IPS-18a (cell line): ENCODE data around the gene CCDC171.
"Not testable (repeated sequence)": the region's sequence is repeated elsewhere in the genome, so short reads cannot be mapped to it uniquely, and the experiment has no call there.

Experiments
- H3K27ac ChIP-seq: one replicate; pipeline ENCODE4 v1.5.1; 2013; ENCODE audit warnings: low read length
- H3K27me3 ChIP-seq: one replicate; pipeline ENCODE4 v1.6.1; 2013; ENCODE audit warnings: mild to moderate bottlenecking, low read length; ENCODE audit not compliant: control insufficient read depth, insufficient read depth
- H3K36me3 ChIP-seq: one replicate; pipeline ENCODE4 v1.6.1; 2013; ENCODE audit warnings: low read depth, low read length; ENCODE audit not compliant: control insufficient read depth
- H3K4me1 ChIP-seq: one replicate; pipeline ENCODE4 v1.6.1; 2013; ENCODE audit warnings: low read depth, low read length; ENCODE audit not compliant: control insufficient read depth
- H3K4me3 ChIP-seq: one replicate; pipeline ENCODE4 v1.5.1; 2013; ENCODE audit warnings: low read length
- H3K9ac ChIP-seq: one replicate; pipeline ENCODE4 v1.6.1; 2013; ENCODE audit warnings: mild to moderate bottlenecking, low read length, moderate library complexity
- H3K9me3 ChIP-seq: one replicate; pipeline ENCODE4 v1.6.1; 2013; ENCODE audit warnings: low read depth, low read length; ENCODE audit not compliant: control insufficient read depth

Gene CCDC171

GRCh38 chr9:15785584-15785983, 232.7 kb downstream of the CCDC171 start:
- Histone ChIP-seq H3K9me3 (no peaks in the 10 kb centered on the region), H3K27ac (no peak overlapping the region), H3K27me3 (no peaks in the 10 kb centered on the region)

GRCh38 chr9:15786616-15787015, 233.8 kb downstream of the CCDC171 start:
- Histone ChIP-seq H3K4me1 (no peaks in the 10 kb centered on the region), H3K9me3 (no peaks in the 10 kb centered on the region), H3K9ac (no peak overlapping the region), H3K27me3 (no peaks in the 10 kb centered on the region), H3K27ac (no peak overlapping the region), H3K4me3 (no peak overlapping the region), H3K36me3 (no peaks in the 10 kb centered on the region)

More at GRCh38 chr9:15785584-15785983, 232.7 kb downstream of the CCDC171 start:
- H3K9ac ChIP-seq, result no peak overlapping the region
- H3K36me3 ChIP-seq, result no peaks in the 10 kb centered on the region
- H3K4me1 ChIP-seq, result no peaks in the 10 kb centered on the region
- no peak overlapping the region for H3K4me3 ChIP-seq

DNA sequence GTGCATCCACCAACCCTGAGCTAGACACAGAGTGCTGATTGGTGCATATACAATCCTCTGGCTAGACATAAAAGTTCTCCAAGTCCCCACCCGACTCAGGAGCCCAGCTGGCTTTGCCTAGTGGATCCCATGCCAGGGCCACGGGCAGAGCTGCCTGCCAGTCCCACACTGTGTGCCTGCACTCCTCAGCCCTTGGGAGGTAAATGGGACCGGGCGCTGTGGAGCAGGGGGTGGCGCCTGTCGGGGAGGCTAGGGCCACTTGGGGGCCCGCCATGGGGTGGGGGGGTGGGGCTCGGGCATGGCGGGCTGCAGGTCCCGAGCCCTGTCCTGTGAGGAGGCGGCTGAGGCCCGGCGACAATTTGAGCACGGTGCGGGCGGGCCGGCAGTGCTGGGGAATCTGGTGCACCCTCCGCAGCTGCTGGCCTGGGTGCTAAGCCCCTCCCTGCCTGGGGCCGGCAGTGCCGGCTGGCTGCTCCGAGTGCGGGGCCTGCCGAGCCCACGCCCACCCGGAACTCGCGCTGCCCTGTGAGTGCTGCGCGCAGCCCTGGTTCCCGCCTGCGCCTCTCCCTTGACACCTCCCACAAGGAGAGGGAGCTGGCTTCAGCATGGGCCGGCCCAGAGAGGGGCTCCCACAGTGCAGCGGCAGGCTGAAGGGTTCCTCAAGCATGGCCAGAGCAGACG, 257.5 kb downstream of the CCDC171 start:
- not testable (repeated sequence) for H3K9ac ChIP-seq, H3K4me3 ChIP-seq, H3K36me3 ChIP-seq, H3K27ac ChIP-seq, H3K4me1 ChIP-seq, H3K9me3 ChIP-seq, H3K27me3 ChIP-seq

DNA sequence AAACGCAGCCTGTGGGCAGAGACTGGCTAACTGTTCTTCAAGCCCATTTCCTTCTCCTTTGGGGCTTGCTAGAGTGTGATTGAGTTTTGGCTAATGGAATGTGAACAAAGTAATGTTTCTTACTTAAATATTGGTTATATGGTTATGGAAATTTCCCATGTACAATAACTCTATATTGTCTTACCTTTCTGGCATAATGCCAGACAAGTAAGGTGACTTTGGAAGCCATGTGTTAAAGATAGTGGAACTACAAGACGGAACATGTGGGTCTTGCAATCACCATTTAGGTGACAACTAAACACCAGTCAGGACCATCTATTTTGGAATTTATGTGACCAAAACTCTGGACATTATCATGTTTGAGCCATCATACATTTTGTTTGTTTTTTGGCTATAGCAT, 260.2 kb downstream of the CCDC171 start:
- Histone ChIP-seq H3K36me3 (no peaks in the 10 kb centered on the region), H3K4me1 (no peaks in the 10 kb centered on the region)

GRCh38 chr9:15824310-15824709, 271.5 kb downstream of the CCDC171 start:
- no peaks in the 10 kb centered on the region for H3K4me1 ChIP-seq
- no peaks in the 10 kb centered on the region for H3K36me3 ChIP-seq
- no peaks in the 10 kb centered on the region for H3K9me3 ChIP-seq
- no peak overlapping the region for H3K4me3 ChIP-seq
- H3K27ac ChIP-seq, result no peak overlapping the region
- no peaks in the 10 kb centered on the region for H3K27me3 ChIP-seq
- no peak overlapping the region for H3K9ac ChIP-seq

More for the DNA sequence above, 260.2 kb downstream of the CCDC171 start:
- Histone ChIP-seq H3K27me3 (no peaks in the 10 kb centered on the region), H3K27ac (no peak overlapping the region), H3K9me3 (peaks cover 8% of the 10 kb centered on the region), H3K4me3 (no peak overlapping the region), H3K9ac (no peak overlapping the region)

- no peaks in the 10 kb centered on the region for H3K27me3 ChIP-seq
- H3K9ac ChIP-seq, result no peak overlapping the region
- no peaks in the 10 kb centered on the region for H3K4me1 ChIP-seq
- H3K9me3 ChIP-seq, result no peaks in the 10 kb centered on the region
- H3K36me3 ChIP-seq, result no peaks in the 10 kb centered on the region
- no peak overlapping the region for H3K27ac ChIP-seq
- no peak overlapping the region for H3K4me3 ChIP-seq
These were observed 278.5 kb downstream of the CCDC171 start for GRCh38 chr9:15831384-15831783.

DNA sequence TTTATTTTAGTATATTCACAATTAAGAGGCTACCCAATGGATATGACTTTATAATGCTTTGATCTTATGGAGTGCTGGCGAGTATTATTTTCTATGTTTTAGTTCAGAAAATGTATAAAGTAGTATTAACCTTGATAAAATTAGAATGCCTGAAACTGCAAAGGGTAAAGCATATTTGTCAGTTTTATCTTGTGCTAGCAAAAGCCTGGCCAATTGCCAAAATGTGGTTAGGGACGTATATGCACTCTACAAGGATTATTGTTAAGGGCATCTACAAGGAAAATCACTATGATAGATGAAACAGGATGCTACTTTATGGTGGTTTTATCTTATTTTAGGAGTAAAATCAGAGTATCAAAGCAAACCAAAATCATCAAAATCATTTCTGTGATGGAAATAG, 281.7 kb downstream of the CCDC171 start:
- Histone ChIP-seq H3K9ac (no peak overlapping the region), H3K27ac (no peak overlapping the region), H3K36me3 (no peaks in the 10 kb centered on the region), H3K4me1 (no peaks in the 10 kb centered on the region), H3K27me3 (no peaks in the 10 kb centered on the region), H3K9me3 (no peaks in the 10 kb centered on the region), H3K4me3 (no peak overlapping the region)

DNA sequence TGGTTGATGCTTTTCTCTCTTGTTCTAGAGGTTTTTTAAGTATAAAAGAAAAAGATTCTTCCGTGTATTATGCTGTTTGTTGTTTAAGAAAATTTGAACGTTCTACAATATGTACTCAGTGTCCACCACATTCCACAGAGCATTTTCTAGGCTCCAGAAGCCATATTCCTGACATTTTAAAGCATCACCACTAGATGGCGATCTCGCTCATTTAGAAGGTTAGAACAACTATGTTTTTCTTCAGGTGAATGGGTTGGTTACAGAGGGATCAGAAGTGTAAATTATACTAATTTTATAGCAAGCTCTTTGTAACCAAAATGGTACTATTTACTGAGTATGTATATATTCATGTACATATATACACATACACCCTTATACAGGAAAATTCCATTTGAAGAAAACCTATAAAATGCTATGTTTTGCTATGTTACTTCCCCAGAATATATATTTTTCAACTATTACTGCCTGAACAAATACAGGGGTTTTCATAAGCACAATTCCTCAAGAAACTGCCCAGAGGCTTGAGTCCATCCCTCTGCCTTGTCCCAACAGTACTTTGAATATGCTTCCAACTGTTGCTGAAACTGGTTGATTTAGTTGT, 284.3 kb downstream of the CCDC171 start:
- no peaks in the 10 kb centered on the region for H3K4me1 ChIP-seq
- H3K9me3 ChIP-seq, result no peaks in the 10 kb centered on the region
- H3K27me3 ChIP-seq, result no peaks in the 10 kb centered on the region
- no peak overlapping the region for H3K27ac ChIP-seq
- no peaks in the 10 kb centered on the region for H3K36me3 ChIP-seq
- H3K4me3 ChIP-seq, result no peak overlapping the region
- H3K9ac ChIP-seq, result no peak overlapping the region

DNA sequence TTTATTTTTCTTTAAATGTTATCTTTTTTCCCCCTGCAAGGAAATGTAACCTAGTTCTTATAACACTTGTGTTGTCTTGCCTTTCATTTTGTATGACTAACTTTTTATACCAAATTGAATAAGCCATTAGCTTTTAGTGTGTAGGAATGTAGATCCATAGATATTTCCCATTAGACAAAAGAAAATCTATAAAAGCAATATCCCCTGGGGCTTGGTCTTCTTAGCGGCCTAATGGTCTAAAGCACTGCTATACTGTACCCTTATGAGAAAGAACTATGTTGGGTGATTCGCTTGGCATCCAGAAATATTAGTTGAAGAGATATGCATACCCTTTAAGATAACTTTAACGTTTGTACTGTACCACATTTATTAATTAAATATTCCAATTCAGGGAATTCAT, 289.2 kb downstream of the CCDC171 start:
- Histone ChIP-seq H3K36me3 (no peaks in the 10 kb centered on the region), H3K27me3 (no peaks in the 10 kb centered on the region), H3K4me3 (no peak overlapping the region), H3K4me1 (no peaks in the 10 kb centered on the region), H3K9me3 (no peaks in the 10 kb centered on the region), H3K9ac (no peak overlapping the region), H3K27ac (no peak overlapping the region)

- Histone ChIP-seq H3K27ac (no peak overlapping the region), H3K9me3 (no peaks in the 10 kb centered on the region), H3K36me3 (no peaks in the 10 kb centered on the region), H3K9ac (no peak overlapping the region), H3K4me1 (no peaks in the 10 kb centered on the region), H3K4me3 (no peak overlapping the region), H3K27me3 (no peaks in the 10 kb centered on the region)
These were observed 290.5 kb downstream of the CCDC171 start for GRCh38 chr9:15843316-15843715.

DNA sequence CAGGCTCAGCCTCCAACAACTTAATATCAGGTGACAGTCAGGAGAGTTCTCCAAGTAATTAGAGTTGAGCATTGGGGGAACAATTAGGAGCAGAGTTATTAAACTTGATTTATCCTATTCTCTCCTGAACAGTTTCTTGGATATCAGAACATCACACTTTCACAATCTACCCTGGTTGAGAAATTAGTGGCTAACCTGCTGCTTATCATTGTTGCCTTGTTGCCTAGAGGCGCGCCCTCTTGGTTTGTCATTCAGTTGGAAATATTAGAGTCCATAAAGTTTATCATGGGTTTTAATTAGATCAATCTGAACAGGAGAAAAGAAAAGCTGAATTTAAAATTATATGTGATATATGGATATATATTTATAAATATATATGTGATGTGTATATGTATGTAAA, 291.1 kb downstream of the CCDC171 start:
- Histone ChIP-seq H3K4me3 (no peak overlapping the region), H3K27ac (no peak overlapping the region), H3K36me3 (no peaks in the 10 kb centered on the region), H3K9me3 (no peaks in the 10 kb centered on the region), H3K4me1 (no peaks in the 10 kb centered on the region), H3K27me3 (no peaks in the 10 kb centered on the region), H3K9ac (no peak overlapping the region)

GRCh38 chr9:15846611-15847010, 293.8 kb downstream of the CCDC171 start:
- H3K4me1 ChIP-seq, result no peaks in the 10 kb centered on the region
- H3K9ac ChIP-seq, result no peak overlapping the region
- H3K27me3 ChIP-seq, result no peaks in the 10 kb centered on the region
- H3K36me3 ChIP-seq, result no peaks in the 10 kb centered on the region
- no peaks in the 10 kb centered on the region for H3K9me3 ChIP-seq
- H3K4me3 ChIP-seq, result no peak overlapping the region
- no peak overlapping the region for H3K27ac ChIP-seq
